GM21786 (cell line): ENCODE data around the gene CDPF1.

Experiments used
- ATAC-seq: cut with Tn5 transposase; IDR thresholded peaks from one replicate; pipeline ENCODE4 v1.9.1; 2021; ENCODE audit not compliant: unreplicated experiment

The CDPF1 gene, protein sequence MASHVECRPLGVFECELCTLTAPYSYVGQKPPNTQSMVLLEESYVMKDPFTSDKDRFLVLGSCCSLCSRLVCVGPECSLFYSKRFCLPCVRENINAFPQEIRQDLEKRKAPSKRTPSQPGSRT

DNA sequence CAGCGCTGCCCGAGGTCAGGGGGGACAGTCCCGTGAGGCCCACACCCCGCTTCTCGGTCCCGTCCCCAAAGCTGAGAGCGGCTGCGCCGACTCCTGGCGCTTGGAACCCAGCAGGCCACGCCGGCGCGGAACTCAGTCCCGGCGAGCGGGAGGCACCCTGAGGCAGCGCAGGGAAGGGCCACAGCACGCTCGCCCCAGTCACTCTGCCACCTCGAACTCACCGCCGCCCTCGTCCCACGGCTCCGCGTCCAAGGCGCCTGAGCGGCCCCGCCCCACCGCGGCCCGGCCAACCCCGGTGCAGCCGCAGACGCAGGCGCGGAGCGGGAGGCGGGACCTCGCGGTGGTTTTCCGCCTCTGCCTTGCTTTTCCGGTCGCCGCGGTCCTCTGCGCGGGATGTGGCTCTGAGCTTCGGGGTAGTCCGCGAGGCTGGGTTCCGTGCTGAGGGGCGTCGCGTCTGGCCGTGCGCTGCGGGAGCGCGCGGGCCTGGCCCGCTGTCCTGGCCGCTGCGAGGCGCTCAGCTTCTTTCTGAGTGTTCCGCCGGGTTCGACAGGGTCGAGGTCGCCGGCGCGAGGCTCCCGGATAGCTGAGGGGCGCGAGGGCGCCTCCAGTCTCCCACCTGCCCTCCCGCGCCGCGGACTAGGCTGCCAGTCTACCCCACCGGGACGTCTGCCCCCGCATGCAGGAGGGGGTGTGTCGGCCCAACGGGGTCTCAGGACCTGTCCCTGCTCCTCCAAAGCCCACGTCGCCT, at the start of gene CDPF1:
Gene CDPF1, minus strand, starts transcription at position 259 of the 748 bp plus-strand sequence. CDS start 2,009 bp downstream, outside the sequence.
- peak; percentile 81 for ATAC-seq

DNA sequence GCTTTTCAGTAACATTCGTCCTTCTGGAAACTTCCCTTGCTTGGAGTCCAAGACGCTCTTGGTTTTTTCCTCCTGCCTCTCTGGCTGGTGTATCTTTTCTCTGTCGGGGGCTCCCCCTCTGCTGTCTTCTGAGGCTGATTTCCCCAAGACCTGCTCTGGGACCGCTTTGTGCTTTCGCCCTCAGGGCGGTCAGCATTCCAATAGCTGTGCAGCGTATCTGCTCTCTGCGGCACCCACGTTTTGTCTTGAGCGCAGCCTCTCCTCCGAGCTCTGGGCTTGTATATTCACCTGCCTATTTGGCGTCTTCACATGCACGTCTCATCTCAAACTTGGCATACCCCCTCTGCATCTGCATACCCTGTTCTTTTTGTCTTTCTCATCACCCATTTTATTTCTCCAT, 49.0 kb upstream of the CDPF1 start:
- no peak for ATAC-seq

DNA sequence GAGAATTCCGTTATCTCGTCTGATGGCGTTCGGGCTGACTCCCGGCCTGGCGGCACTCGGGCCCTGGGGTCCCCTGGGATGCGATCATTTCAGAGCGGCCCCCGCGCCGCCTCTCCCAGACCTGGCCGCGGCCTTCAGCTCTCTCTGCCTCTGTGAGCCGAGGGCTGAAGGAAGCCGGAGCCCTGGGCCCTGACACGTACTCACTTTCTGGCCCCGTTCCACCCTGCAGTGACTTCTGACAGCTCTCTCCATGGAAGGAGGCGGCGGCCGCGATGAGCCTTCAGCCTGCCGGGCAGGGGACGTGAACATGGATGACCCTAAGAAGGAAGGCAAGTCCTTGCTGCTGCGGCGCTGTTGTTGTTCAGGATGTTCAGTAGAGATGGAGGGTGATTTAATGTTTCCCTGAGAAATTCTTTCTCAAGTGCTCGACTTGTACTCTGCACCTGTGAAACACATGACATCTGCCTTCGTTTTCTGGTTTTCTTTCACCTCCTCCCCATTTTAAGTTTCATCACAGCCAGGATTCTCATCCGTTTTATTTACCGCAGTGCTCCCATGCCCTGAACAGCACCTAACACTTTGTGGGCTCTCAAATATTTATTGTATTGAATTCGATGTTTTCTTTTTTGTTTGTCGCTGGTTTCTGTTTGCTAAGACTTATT, 47.2 kb upstream of the CDPF1 start:
- no peak for ATAC-seq

DNA sequence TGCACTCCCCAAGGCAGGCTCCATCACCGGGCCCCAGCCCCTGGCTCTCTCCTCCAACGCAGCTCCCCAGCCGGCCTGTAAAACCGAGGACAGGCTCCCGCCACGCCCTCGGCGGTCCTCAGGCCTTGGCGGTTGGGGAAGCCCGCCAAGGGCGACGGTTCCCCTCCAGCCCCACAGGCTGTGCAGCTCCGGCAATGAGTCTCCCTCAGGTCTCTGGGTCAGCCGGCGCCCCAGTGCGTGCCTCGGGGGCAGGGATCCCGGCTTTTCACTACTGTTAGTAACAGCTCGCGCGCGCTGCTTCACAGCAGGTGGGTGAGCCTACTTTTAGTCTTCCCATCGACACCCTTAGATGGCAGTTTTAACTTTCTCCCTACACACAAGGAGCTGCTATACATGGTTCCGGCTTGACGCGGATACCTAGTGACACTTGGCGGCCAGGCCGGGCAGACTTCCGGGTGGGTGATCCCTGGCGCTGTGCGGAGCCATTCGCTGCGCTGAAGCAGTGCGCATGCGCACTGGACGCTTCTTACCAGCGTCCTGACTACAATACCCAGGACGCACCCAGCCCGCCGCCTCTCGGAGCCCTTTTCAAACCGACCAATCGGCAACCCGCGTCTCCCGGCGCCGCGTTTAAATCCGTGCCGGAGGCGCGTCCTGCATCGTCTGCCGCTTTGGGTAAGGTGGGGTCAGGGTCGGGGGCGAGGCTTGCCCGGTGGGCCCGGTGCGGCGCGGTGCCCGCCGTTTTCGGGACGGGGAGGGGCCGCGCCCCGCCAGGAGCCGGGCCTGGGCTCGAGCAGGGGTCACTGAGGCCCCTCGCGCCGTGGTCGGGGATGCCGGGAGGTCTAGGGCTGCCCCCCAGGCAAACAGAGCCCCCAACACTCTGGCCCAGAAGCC, 46.4 kb upstream of the CDPF1 start, which contains the start of gene GTSE1:
Gene GTSE1, plus strand, starts transcription at position 614 of the 894 bp plus-strand sequence. CDS start 531 bp downstream, outside the sequence.
- peak; percentile 89 for ATAC-seq

DNA sequence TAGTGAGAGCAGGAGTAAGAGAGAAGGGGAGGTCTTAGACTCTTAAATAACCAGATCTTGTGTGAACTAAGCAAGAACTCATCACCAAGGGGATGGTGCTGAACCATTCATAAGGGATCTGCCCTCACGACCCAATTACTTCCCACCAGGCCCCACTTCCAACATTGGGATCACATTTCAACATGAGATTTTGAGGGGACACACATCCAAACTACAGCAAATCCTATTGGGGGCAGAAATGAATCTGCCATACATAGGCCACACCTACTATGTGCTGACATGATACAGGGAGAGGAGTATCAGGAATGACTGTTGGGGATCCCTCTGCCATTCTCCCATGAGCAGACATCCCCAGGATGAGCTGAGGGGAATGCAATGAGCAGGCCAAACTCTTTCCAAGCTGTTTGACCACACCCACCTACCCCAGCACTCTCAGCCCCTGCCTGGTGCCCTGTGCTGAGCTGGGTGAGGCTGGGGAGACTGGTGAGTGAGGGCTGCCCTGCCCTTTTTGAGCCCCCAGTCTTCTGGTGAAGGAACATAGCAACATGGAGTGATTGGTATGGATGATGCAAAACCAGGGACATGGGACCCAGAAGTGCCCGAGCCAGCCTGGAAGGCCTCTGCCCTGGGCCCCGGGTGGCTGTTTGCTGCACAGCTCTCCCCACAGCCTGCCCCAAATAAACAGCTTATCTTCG, 45.3 kb upstream of the CDPF1 start:
- no peak for ATAC-seq

DNA sequence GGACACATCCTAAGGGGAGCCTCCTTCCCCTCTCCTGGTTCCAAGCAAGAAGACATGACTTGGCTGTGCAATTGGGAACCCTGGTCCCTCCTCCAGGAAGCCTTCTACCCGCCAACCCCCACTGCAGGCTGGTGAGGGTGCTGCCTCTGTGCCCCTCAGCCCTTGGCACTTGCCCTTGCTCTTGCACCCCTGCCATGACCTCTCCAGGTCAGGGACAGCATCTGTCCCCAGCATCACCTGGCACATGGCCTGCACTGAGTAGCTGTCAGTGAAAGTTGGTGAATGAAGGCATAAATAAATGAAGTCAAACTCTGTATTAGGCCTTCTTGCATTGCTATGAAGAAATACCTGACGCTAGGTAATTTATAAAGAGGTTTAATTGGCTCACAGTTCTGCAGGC, 44.7 kb upstream of the CDPF1 start:
- ATAC-seq: no peak

DNA sequence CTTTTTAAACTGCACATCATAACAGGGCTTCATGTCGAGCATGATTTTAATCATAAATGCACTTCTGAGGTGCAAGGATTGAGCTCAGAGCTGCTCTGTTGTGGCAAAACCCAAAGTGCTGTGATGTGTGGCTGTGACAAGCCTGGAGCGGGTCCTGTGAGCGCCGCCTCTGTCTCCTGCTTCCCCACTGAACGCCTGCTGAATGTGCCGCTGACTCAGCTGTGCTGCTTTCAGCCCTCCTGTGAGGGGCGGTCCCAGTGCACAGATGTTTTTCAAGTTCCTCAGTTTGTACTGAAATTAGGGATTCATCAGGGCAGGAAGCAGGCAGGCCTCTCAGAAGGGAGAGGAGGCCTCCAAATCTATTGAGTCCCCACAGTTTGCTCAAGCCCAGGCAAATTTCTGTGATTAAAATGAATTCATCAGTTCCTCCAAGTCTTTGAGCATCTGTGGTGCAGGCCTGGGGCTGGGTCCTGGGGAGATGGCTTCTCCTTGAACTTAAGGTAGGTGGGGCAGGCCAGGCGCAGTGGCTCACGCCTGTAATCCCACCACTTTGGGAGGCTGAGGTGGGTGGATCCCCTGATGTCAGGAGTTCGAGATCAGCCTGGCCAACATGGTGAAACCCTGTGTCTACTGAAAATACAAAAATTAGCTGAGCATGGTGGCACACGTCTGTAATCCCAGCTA, 43.6 kb upstream of the CDPF1 start:
- no peak for ATAC-seq

DNA sequence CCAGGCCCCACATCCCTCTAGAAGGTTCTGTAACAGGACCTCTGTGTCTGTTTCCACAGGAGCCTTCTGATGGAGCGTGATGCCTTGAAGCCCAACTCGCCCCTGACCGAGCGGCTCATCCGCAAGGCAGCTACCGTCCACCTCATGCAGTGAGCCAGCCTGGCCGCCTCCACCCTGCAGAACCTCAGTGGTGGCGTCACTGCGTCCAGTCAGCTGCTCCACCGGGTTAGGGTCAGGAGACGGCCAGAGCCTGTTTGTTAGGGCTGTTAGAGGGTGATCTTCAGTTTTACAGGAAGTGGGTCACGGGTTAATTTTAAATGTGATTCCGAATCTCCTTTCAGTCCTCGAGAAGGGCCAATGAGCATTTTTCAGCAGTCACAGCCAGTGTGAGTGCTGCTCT, 42.6 kb upstream of the CDPF1 start:
- no peak for ATAC-seq

DNA sequence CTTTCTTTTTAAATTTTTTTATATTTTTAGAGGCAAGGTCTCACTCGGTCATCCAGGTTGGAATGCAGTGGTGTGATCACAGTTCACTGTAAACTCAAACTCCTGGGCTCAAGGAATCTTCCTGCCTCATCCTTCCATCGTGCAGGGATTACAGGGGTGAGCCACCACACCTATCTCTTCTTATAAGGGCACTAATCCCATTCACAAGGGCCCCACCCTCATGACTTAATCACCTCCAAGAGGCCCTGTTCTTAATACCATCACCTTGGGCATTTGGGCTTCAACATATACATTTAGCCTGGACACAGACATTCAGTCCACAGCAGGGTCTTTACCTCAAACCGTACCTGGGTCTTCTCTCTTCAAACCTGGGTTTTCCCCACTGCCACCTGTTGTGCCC, 42.1 kb upstream of the CDPF1 start:
- ATAC-seq: no peak

DNA sequence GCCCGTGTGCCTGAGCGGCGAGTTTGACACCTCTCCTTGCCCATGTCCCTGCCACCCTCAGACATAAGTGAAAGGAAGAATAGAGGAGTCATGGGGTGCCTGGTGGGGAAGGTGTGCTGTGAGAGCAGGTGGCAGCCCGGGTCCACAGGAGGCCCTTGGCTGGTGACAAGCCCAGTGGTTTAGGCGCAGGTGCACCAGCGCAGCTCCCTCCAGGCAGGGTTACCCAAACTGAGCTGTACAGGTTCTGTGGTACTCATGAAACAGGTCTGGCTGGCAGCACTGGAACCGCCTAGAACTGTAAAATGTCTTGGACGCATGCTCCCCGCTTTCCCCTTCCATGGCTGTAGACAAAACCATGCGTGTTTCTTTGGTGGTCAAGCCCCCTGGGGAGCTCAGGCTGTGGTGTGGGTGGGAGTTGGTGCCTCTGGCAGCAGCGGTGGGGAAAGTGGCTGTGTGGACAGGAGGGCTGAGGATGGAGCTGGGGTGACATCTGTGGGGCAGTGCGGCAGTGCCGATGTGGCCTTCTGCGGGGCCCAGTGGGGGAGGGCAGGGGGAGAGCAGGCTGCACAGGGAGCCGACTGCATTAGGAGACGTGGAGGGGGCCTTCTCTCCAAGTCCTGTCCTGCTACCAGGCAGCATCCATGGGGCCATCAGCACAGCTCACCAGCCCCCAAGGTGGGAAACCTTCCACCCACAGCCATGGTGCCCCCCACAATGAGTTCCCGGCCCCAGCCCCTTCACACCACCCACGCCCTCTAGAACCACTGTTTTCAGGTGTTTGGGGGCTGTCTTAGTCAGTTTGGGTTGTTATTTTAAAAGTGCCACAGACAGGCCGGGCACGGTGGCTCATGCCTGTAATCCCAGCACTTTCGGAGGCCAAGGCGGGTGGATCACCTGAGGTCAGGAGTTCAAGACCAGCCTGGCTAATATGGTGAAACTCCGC, 41.0 kb upstream of the CDPF1 start:
- no peak for ATAC-seq

DNA sequence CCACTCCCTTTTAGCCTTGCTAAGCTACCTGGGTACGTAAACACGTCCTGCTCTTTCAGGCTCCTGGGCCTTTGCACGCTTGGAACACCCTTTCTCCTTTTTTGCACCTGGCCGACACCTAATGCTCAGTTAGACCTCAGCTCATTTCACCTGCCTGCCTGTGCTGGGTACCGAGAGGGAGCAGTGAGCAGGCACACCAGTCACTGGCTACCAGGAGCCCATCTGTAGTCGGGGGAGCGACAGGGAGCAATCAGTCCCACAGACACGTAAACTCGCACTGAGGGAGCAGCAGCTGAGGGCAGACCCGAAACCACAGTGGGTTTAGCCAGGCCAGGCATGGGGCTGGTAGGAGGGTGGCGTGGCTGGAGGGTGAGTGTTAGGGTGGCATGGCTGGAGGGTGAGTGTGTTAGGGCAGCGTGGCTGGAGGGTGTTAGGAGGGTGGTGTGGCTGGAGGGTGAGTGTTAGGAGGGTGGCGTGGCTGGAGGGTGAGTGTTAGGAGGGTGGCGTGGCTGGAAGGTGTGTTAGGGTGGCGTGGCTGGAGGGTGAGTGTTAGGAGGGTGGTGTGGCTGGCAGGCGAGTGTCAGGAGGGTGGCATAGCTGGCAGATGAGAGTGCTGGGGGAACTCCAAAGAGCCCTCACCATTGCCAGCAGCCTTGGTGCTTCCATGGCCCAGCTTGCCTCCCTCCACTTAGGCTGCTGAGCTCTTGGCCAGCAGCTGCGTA, 40.2 kb upstream of the CDPF1 start:
- no peak for ATAC-seq

DNA sequence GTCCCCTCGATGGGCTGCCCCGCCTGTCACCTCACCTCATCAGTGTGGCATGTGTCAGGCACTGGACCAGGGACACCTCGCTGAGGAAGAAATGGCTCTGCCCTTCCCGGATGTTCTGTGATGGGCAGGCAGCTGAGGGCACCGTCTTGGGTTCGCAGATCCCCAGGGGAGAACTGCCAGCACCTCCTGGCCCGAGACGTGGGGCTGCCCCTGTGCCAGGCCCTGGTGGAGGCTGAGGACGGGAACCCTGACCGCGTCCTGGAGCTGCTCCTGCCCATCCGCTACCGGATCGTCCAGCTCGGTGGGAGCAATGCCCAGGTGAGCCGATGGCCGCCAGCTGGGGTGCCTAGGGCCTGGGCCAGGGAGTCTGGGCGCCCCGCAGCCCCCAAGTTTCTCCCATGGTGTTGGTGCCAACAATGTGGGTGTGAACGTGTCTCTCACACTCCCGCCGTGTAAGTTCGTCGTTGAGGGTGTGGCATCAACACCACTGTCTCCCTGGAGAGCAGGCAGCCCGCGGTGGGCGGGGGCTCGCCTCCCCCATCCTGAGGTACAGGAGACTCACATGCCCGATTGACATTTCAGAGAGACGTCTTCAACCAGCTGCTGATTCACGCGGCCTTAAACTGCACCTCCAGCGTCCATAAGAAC, 39.3 kb upstream of the CDPF1 start:
- ATAC-seq: no peak

DNA sequence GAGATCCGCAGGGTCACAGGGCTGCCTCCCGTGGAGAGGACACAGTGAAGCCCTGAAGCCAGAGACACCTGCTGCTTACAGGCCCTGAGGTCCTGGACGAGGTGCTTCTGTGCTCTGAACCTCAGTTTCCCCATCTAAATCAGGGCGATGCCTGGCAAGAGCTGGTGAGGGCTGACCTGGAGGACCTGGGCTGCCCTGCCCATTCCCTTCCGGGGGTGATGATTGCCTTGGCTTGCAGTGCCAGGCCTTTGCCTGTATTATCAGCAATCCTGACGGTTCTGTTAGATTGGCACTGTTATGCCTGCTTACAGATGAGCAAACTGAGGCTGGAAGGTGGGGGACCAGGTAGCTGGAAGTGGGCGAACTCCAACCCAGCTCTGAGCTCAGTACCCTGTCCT, 38.8 kb upstream of the CDPF1 start:
- ATAC-seq: no peak

DNA sequence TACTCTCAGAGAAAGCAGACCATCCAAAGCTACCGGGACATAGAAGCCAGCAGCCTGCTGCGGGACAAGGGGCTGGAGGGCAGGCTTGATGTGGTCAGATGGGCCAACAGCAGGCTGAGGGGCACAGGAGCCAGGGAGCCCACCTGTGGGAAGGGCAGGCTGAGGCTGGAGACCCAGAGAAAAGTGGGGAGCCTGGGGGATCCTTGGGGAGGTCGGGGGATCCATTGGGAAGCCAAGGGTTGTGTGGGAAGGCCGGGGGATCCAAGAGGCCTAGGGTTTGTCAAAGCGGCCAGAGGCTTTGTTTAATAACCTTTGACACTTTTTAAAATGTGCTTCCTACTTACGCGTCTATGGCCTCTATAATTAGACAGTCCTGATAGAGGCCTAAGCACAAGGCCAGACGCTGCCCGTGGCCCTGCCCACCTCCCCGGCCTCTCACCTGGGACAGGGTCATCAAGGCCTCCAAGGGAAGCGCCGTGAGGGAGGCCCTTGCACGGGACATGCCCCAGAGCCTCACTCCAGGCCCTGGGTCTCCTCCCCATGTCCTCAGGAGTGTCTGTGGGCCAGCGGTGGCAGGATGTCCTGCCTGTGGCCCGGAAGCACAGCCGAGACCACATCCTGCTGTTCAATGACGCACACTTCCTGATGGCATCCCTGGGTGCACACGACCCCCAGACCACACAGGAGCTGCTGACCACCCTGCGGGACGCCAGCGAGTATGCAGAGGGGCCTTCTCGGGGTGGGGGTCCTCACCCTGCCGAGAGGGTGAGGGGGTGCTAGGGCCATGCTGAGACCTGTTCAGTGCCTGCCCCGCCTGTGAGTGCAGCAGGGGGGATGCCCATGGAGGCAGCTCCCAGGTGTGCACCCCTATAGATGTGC, 38.0 kb upstream of the CDPF1 start:
- ATAC-seq: peak; percentile 78

DNA sequence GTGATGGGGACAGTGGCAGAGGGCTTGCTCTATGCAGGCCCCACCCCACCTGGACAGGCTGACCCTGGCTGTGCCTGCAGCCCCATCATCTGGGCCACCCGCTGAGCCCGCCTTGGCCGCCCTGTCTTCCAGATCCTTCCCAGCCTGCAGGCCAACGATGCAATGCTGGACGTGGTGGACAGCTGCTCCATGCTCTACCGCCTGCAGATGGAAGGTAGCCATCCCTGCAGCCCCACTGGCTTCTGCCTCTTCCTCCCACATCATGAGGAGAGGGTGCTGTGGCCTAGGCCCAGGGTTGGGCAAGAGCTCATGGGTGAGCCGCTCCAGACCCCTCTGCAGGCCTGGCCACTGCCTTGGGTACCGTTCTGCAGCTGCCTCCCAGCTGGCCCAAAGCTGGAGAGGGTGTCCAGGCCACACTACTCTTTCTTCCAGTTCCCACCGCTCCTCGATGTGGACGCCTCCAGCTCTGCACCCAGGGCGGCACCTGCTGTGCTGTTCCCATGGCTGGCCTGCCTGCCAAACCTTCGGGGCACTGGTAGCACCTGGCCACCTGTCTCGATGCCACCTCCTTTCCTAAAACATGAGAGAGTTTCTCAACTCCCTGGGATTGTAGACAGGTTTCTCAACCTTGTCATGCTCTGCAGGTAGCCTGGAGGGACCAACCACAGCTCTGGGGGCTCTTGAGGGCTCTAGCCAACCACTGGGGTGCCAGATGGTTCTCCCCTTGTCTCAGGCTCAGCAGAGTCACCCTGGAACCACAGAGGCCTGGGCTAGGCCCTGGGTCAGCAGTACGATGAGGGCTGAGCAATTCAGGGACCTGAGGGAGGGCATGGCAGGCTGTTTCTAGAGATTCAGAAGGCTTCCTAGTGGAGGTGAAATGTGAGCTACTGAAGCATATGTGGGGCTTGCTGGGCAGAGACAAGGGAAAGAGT, 37.1 kb upstream of the CDPF1 start:
- ATAC-seq: no peak

DNA sequence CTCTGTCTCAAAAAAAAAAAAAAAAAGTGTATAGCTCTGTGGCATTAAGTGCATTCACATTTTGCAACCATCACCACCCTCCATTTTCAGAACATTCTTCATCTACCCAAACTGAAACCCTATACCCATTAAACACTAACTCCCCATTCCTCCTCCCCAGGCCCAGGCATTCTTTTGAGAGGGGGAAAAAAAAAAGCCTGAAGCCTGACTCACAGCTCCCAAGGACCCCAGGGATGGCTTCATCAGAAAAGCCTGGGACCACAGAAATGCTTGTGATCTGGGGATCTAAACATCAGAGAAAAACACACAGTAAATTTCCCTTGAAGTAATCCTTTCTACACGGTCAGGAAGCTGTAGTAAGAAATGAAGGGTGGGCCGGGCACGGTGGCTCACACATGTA, 35.9 kb upstream of the CDPF1 start:
- no peak for ATAC-seq
